T-helper 1 cell treated with Interleukin-12 subunit alpha and Interleukin-12 subunit beta and Interleukin-4 antibody, amounts not matched to agents 30 ng/mL and 1 ng/mL, for 36 hours (primary cell): Measurements from ENCODE around the gene PTPRG. TPM values are rescaled to one million over a fixed set of nuclear protein-coding genes. Genes with fewer than 3 reads are reported as not detected.
"Not testable (repeated sequence)": the region's sequence is repeated elsewhere in the genome, so short reads cannot be mapped to it uniquely, and the experiment has no call there.

Experiments used
- intact Hi-C: fragments of 100-400 bp; cut with micrococcal nuclease; formaldehyde crosslinking; loops from one replicate; pipeline ENCODE4 v1.15.1; 2024
- total RNA-seq: library from RNA; stranded (reverse); gene quantifications from 2 replicates; pipeline ENCODE4 v1.2.3, GENCODE V29; 2022

PTPRG gene
- total RNA-seq, 1 donor from 2014 or later, result 2.5 TPM

DNA sequence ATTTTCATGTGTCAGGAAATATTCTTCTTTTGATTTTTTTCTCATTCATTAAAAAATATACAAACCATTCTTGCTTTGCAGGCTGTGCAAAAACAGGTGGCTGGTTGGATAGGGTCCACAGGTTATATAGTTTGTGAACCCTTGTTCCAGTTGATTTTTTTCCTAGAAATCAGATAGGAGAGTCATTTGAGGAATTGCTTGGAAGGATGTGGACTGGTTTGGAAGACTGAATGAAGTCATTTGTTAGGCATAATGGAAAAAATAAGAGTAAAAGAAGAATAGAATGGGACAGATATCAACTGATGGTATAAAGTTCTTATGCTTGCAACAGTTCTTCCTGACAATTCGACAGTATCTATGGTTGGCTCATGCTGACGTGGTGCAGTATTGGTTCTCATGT is 189.4 kb downstream of the PTPRG start:
- intact Hi-C loops, result no loop called here

DNA sequence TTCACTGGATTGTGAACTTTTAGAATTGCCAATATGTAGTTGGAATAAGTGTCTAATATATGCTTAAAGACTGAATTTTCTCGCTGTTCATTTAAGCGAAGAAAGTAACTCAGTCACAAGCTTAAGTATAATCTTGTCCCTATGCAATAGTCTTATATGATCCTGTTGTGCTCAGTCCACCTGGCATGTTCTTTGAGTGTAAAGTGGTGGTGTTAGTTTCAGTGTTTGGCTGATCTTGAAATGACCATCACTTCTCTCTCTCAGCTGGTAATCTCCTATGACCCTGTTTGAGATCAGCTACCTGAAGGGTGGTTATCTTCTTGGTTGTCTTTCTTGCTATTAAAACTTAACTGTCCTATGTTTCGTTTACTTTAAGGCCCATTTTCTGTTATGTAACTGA is 197.5 kb downstream of the PTPRG start:
- intact Hi-C loops, result no loop called here

DNA sequence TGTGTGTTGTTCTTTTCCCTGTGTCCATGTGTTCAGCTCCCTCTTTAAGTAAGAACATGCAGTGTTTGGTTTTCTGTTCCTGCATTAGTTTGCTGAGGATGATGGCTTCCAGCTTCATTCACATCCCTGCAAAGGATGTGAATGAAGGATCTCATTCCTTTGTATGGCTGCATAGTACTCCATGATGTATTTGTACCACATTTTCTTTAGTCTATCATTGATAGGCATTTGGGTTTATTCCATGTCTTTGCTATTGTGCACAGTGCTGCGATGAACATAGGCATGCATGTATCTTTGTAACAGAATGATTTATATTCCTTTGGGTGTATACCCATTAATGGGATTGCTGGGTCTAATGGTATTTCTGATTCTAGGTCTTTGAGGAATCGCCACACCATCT is 199.4 kb downstream of the PTPRG start:
- intact Hi-C loops, result not testable (repeated sequence)

DNA sequence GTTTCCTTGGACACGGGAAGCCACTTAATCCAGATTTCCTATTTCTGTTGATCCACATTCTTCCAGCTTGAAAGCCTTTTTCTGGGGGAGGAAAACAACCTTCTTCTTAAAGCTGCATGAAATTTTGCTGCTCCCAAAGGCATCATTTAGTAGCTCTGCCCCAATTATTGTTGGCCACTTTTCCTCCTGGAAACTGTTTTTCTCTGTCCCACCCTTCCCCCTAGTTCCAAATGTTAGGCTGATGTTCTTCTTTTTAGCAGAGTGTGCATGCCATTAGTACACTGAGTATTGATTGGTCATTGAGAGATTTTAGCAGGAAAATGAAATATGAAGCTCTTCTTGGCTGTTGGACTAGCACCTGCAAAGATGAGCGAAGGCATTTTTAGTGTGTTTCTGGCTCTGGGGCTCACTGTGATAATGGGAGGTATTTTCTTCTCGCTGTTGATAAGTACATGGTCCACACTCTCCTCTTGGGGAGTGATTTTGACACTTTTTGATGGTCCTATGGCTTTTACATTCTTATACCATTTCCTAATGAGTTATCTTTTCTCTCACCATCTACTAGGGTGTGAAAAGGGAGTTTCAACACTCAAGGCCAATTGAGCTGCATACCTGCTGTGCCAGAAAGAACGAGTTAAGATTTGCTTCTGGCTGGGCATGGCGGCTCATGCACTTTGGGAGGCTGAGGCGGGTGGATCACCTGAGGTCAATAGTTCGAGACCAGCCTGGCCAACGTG is 200.5 kb downstream of the PTPRG start:
- intact Hi-C loops, result no loop called here

DNA sequence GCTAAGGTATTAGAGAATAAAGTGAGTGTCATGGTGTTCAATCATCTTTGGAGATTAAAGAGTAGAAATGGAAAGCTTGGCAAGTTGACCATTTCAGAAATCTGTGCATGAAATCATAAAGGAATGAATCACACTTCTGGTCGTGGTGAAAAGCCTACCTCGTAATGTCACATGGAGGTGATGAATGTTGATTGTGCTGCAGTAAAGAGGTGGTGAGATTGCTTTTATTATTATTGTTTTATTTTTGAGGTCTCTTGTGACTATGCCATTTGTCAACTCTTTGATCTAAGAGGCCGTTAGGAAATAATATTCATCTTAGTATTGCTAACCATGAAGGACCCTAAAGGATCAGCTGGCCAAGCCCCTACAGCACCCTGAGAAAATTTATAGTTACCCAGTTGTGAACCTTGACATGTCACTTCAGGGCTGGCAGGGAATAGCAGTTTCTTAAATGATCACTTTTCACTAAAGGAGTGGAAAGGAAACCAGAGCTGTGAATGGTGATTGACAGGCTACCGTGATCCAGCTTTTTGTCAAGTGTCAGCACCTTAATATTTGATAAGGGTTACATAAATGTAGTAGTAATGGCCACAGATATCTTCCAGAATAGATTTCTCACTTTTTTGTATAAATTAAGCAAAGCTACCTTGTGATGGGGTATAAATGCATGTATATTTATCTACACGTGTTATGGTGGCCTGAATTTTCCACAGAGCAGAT is 203.9 kb downstream of the PTPRG start:
- intact Hi-C loops, result no loop called here

DNA sequence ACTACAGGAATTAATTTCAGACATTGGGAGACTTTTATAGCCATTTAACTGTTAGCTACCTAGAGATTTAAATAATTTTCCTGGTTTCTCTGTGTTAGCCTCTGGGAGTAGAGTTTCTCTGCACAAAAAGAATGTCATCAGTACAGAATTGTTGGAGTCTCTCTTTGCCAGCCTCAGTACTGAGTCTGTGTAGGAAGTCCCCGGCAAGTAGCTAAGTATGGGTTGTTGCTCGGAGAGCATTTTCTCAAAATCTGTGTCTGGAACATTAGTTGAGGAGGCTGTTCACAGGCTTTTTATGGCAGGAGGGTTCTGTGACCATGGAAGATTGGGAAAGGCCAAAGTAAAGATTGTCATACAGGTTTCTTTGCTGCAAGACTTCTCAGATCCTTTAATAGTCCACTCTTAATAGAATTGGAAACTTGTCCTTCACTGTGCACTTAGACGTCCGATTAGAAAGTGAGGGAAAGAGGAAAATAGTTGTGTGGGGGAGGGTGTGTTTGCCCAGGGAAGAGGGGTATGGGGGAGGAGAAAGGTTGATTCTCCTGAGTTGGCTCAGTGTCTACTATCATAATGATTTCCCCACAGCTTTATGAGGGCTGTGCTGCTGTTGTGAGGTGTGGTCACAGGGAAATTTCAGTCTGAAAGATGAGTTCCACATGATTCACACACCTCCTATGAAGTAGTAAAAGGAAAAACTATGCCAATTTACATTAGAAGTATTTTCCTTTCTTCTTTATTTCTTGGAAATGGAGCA is 207.1 kb downstream of the PTPRG start:
- intact Hi-C loops, result no loop called here

DNA sequence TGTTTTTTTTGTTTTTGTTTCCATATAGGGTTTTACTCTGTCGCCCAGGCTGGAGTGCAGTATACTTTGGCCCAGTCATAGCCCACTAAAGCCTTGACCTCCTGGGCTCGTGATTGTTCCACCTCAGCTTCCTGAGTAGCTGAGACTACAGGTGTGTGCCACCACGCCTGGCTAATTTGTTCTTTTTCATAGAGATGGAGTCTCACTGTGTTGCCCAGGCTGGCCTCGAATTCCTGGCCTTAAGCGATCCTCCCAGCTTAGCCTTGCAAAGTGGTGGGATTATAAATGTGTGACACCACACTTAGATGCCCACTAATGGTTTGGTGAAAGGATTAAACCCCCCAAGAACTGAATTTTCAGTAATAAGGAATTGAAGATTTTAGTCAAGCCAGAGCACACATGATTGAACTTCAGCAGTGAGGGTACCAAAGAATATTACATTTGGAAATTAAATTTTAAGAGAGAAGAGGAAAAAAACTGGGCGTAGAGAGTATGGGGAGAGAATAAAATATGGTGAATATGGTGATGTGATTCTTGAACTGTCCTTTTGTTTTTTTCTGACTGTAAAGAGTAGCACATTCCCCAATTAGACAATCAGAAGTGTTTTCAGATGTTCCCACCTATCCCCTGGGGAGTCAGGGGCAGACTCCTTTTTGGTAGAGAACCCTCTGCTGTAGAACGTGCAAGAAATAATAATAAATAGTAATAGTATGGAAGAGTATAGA is 208.1 kb downstream of the PTPRG start:
- intact Hi-C loops, result no loop called here

DNA sequence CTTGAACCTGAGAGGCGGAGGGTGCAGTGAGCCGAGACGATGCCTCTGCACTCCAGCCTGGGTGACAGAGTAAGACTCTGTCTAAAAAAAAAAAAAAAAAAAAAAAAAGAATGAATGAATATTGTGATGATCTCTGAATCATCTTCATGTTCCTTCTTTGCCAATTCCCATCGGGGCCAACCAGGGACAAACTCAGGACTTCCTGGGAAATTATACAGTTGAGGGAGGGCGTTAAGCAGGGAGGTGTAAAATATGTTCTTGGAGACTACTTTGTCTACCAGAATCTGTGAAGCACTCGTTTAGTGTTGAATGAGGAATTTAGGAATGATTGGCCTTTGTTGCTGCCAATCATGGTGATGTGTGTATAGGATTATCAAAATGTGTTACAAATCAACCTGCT is 210.6 kb downstream of the PTPRG start:
- intact Hi-C loops, result no loop called here

DNA sequence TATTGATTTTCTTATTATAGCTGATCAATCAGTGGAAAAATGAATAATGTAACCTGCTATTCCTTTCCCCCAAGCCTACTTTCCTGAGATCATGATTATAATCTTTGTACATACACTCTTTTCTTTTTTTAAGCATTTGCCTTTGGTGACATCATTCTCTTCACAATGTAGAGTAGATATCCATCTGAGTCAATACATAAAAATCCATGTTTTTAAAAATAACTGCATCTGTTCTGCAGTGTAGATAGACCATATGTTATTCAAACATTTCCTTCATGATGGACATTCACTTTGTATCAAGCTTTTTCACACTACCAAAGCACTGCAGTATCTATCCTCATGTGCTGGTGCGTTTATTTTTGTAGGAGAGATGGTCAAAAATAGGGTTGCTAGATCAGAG is 211.1 kb downstream of the PTPRG start:
- intact Hi-C loops, result no loop called here

DNA sequence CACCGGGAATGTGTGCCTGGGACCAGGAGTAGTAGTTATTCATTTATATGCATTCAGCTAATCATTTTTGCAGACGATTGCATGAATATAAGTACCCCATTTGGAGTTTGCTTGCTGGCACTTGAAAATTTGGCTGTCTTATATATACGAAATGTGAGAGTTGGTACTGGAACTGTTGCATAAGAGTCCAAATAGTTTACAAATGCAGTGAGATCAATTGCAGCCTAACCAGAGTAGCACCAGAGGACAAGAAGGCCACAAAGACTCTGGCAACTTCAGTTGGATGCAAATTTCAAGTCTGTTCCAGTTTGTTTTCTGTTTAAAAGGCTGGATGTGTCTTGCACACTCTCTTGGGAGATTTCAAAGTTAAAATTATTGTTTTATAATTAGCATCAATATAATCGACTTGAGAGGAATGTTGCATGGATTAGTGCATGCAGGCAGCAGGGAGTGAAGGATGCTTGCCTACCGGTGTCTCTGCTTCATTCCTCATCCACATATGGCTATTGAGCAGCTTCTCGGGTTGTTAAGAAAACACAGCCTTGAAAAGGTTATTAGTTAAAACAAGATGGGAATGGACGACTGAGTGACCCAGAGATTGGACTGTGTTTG is 213.0 kb downstream of the PTPRG start:
- intact Hi-C loops, result no loop called here

DNA sequence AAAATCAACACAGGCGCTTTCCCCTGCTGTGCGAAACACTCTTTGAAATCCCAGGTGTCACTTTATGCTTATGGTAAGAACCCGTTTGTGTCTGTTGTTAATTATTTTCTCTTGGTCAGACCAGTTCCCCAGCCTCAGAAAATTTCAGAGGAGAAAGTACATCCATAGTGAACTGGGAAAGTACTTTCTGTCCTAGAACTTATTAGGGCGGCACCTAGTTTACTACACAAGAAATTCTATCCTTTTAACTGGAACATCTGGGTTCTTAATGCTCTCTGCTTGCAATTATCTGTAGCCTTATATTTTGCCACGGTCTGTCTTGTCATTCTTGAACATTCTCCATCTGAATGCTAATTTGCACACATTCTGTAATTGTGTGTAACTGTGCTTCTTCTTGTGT is 215.0 kb downstream of the PTPRG start:
- intact Hi-C loops, result no loop called here

DNA sequence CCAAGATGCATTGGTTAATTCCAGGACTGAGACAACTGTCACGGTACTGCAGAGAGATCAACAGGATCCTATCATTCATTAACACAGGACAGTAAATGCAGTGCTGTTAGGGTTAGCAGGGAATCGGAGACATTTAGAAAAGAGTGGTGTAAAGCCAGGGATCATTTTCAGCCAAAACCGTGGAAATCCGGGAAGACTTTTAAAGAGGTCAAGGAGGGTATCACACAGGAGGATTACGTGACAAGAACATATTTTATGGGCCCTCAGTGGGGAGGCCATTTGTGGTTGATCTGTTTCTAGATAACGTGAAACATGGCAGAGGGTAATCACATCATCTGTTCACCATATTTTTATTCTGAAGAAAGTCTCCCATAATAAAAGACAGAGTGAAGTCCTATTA is 216.1 kb downstream of the PTPRG start:
- intact Hi-C loops, result no loop called here

DNA sequence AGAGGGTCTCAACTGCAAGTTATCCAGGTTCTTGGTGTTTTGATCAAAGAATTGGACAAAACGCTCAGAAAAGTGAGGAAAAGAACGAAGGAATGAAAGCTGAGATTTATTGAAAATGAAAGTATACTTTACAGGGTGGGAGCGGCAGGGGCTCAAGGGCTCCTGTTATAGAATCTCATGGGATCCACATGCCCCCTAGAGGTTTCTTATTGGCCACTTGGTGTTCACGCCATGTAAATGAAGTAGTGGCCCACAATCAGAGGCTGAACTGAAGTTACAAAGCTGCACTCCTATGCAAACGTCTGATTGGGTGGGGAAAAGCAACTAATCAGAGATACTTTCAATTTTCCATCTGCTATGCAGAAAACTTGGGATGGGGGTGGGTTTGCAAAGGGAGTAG is 216.7 kb downstream of the PTPRG start:
- intact Hi-C loops, result no loop called here

DNA sequence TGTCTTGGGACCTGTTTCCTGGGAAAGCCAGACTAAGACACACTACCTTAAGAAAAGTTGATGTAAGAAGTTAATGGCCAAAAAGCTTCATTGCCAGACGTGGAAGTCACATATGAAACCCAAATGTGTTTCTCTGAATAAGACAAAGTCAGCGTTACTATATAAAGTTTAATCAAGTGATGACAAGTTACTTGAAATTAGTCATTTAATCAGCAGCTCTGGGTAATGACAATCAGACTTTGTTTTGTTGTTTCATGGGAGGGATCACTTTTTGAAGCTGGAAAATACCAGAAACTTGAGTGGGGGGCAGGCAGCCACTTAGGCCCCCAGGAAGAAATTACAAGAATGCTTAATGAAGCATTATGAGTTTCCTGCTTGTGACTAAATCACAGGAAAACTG is 218.6 kb downstream of the PTPRG start:
- intact Hi-C loops, result no loop called here

DNA sequence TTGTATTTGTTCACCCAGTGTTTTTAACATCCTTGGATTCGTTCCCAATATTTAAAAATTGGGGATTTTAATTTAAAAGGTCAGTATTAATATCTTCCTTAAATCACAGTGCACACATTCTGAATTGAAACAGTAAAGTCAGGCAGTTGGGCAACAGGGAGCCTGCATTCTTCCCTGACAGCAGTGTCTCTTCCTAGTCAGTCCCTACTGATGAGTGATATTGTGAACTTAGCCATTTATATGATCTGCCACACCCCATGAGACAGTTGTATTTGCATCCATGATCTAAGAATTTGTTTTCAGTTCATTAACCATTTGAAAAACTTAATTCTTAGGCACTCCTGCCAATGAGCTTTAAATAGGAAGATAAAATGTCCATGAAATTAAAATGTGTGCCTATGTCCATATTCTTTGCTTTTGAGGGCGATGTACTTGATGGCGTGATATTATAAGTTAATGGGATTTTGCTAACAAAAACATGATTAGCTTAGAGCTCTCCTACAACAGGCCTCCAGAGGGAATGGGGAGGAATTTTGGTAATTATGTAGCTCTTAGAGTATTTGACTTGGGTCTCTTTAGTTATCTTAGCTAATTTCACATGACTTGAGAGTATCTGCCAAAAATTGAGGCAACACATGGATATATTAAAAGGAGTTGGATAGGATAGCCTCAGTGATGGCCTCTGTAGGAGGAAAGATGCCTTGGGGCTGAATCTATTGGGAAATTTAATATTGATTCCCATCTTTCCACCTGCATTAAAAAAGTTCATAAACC is 219.3 kb downstream of the PTPRG start:
- intact Hi-C loops, result no loop called here

DNA sequence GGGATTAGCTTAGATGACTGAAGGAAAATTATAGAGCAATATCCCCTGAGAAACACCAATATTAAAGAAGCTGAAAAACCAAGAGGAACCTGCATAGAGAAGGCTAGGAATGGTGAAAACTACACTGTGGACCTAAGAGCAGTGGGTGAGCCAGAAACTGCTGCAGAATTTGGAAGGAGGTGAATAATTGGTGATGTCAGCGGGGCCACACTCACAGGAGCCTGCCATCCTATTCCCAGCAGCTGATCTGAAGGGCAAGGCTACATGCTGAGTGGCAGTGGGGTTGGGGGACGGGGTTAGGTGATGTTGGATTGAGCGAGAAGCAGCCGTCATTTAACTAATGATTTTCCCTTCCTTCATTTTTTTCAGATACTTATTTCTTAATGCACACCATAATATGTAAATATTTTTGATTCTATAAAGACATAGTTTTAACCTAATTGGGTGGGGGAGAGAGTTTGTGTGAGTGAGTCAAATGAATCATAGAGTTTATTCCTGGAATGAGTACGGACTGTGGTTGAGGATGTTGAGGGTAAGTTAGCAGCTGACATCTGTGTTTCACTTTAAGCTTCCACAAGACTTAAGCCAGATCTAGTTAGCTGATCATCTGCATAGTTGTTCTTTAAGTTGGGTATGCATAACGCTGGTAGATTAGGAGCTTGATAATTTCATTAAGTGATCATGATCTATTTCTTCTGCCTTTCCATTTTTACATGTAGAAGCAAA is 222.8 kb downstream of the PTPRG start:
- intact Hi-C loops, result no loop called here

DNA sequence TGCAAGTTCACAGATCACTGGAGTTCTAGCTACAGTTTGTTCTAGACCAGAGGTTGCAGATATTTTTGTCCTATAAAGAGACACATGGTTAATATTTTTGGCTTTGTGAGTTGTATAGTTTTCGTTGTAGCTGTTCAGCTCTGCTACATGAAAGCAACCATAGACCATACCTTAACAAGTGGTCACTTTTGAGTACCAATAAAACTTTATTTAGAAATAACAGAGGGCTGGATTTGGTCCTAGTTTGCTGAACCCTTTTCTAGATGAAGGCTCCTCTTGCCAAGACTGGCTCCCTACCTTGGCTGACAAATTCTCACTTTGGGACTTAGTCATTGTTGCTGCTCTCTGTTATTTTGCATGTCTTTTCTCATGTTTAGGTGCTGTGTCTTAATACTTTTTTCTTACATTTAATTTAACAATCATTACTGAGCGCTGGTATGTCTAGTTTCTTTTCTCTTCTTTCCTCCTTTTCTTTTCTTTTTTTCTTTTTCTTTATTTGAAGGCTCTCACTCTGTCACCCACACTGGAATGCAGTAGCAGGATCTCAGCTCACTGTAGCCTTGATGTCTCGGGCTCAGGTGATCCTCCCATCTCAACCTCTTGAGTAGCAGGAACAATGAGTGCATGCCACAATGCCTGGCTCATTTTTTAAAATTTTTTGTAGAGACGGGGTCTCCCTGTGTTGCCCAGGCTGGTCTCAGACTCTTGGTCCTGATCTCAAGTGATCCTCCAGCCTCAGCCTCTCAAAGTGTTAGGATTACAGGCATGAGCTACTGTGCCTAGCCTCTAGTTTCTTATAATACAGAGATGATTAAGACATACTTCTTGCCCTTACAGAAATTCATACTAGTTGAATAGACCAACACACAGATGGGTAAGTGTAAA is 227.5 kb downstream of the PTPRG start:
- intact Hi-C loops, result no loop called here

DNA sequence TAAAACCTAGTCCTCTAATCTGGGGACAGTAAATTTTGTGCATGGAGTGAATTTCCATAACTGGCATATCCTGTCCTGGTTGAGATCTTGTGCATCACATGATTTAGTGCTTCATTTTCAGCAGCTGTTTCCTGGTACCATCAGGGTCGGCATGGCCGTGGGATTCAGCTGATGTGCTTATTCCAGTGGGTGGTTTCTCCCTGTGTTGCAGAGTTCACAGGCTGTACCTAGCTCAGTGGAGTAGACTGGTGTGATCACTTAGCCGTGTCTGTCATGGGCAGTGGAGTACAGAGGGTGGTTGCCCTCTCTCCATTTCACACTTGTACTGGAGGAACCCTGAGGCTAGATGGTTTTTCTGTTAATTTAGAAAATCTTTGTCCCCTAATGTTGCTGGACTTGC is 228.5 kb downstream of the PTPRG start:
- intact Hi-C loops, result no loop called here

DNA sequence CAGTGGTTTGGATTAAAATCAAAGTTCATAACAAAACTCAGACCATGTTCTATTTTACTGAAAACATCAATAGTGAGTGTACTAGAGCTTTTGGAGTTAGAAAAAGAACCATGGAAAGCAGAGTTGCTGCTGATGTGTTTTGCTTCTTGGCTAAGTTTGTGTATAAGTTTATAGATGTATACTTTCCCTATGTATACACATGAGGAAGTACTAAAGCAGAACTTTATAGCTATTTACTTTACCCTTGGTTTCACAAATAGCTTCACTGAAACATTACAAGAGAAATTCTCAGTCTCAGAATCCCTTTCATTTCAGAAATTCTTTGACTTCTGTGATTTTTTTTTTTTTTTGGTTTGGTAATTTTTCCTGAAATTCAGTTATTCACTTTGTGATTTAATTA is 229.0 kb downstream of the PTPRG start:
- intact Hi-C loops, result no loop called here
